Measurements from ENCODE around the gene ST7. TPM values are rescaled to one million over a fixed set of nuclear protein-coding genes. Genes with fewer than 3 reads are reported as not detected.

The ST7 gene
- 13.7 and 18.0 TPM in 2 replicates for total RNA-seq

GRCh38 chr7:116953372-116953905, at the start of gene ST7:
Gene ST7, plus strand, starts transcription at chr7:116953501. Its CDS starts 40 bp downstream, at chr7:116953541.

Other genes starting within 250 kb of the ST7 start
- gene CAPZA2, start 90.9 kb upstream of the ST7 start, total RNA-seq, result 140 and 157 TPM in 2 replicates

Measured in mammary microvascular endothelial cell (primary cell).